Measurements from ENCODE around the gene TRIL. TPM values are rescaled to one million over a fixed set of nuclear protein-coding genes. Genes with fewer than 3 reads are reported as not detected.

The TRIL gene, protein sequence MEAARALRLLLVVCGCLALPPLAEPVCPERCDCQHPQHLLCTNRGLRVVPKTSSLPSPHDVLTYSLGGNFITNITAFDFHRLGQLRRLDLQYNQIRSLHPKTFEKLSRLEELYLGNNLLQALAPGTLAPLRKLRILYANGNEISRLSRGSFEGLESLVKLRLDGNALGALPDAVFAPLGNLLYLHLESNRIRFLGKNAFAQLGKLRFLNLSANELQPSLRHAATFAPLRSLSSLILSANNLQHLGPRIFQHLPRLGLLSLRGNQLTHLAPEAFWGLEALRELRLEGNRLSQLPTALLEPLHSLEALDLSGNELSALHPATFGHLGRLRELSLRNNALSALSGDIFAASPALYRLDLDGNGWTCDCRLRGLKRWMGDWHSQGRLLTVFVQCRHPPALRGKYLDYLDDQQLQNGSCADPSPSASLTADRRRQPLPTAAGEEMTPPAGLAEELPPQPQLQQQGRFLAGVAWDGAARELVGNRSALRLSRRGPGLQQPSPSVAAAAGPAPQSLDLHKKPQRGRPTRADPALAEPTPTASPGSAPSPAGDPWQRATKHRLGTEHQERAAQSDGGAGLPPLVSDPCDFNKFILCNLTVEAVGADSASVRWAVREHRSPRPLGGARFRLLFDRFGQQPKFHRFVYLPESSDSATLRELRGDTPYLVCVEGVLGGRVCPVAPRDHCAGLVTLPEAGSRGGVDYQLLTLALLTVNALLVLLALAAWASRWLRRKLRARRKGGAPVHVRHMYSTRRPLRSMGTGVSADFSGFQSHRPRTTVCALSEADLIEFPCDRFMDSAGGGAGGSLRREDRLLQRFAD
- total RNA-seq (2022; extraction: Qiagen RNA extraction; ENCODE audit: low read depth): not detected in 5 replicates

DNA sequence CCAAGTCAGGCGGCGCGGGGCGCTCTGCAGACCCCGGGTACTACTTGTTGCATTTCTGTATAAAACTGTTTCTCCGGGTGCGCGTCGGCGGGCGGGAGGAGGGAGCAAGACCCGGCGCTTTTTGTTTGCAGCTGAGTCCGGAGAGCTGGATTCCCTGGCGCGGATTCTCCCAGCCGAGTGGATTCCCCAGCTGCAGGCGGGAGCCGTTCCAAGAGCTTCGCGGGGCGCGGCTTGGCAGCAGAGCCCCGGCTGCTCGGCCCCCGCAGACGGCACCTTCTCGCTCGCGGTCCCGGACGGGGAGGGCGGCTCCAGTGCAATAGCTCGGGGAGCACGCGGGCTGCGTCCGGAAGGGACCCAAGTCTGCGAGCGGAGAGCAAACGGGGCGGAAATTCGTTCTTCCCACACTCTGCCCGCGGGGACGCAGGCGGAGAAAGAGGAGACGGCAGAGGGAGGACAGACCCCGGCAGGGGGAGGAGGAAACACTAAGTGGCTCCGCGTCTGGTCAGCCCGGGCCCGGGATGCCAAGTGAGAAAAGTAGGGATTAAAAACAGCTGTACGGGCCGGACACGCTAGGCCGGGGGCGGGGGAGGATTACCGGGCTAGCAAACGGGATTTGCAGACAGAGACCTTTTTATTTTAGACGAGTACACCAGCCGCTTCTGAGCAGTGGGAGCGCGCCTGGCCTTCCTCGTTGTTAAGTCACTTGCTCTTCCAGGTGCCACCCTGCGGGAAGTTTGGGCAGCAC lies at the start of gene TRIL:
TSS of gene TRIL (minus strand) at position 96 of the 745 bp plus-strand sequence. CDS start 284 bp downstream, outside the sequence.

Other genes starting within 250 kb of the TRIL start
- 0.16 to 0.45 TPM (median 0.24 TPM) in 5 replicates for gene CPVL, start 188.2 kb upstream of the TRIL start, total RNA-seq (2022; extraction: Qiagen RNA extraction; ENCODE audit: low read depth)
- 0.11 TPM in 1 of 5 replicates, not detected in the others for gene CHN2, start 236.4 kb upstream of the TRIL start, total RNA-seq (2022; extraction: Qiagen RNA extraction; ENCODE audit: low read depth)

All from A549 treated with CpdA at 1 μM for 4 hours (cell line).